ENCODE measurements around the gene TTC22. TPM values are rescaled to one million over a fixed set of nuclear protein-coding genes. Genes with fewer than 3 reads are reported as not detected.

TTC22 gene
- total RNA-seq, 4 donors from 2014 or later = 0.93 to 7.3 (median 1.0) TPM; not detected in 1

DNA sequence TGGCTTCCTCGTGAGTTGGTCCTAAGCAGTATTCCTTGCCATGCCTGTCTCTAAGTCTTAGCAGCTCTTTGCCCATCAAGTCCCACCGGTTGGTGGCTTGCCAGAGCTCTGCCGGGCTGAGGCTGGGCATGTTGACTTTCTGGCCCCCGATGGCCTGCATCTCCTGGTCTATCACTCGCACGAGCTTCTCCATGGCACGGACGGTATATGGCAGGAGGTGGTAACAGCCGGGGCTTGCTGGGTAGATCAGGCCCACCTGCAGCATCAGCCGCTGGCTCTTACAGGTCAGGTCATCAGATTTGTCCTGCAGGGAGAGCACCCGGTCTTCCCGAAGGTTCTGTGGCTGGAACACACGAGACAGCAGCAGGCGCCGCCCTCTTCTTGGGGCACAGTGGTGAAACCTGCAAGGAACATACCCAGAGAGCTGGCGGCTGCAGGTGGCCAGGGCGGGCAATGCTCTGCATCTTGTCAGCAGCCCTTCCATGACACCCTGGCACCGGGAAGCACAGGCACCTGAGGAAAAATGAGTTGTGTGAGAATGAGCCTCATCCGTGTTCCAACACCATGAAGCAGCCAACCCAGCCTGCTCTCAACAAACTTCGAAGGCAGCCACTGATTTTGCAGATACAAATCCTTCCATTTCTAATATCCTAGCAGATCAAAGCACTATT lies 42.3 kb downstream of the TTC22 start:
- H3K27me3 ChIP-seq = no peaks in the 10 kb centered on the region
- 78 to 81% methylated on average over 2 of the region's 20 CpGs for WGBS, 2 donors (ENCODE audit: low coverage in 1 of 2)
- H3K4me1 ChIP-seq = peaks cover 0 to 12% (median 7%) of the 10 kb centered on the region in 3 donors
- H3K27ac ChIP-seq = no peak overlapping the region
- no peak overlapping the region for H3K4me3 ChIP-seq
- no peaks in the 10 kb centered on the region for H3K9me3 ChIP-seq
- TF ChIP-seq POLR2AphosphoS5 (IDR thresholded peaks at IDR 0.05) (no peak), POLR2A (IDR thresholded peaks at IDR 0.05) (no peak), EP300 (IDR thresholded peaks at IDR 0.05) (no peak)
- TF ChIP-seq, protein P1, sequence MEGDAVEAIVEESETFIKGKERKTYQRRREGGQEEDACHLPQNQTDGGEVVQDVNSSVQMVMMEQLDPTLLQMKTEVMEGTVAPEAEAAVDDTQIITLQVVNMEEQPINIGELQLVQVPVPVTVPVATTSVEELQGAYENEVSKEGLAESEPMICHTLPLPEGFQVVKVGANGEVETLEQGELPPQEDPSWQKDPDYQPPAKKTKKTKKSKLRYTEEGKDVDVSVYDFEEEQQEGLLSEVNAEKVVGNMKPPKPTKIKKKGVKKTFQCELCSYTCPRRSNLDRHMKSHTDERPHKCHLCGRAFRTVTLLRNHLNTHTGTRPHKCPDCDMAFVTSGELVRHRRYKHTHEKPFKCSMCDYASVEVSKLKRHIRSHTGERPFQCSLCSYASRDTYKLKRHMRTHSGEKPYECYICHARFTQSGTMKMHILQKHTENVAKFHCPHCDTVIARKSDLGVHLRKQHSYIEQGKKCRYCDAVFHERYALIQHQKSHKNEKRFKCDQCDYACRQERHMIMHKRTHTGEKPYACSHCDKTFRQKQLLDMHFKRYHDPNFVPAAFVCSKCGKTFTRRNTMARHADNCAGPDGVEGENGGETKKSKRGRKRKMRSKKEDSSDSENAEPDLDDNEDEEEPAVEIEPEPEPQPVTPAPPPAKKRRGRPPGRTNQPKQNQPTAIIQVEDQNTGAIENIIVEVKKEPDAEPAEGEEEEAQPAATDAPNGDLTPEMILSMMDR (IDR thresholded peaks at IDR 0.05) = no peak
- H3K36me3 ChIP-seq = peaks cover 0 to 44% of the 10 kb centered on the region in 2 donors
- ATAC-seq = no peak

DNA sequence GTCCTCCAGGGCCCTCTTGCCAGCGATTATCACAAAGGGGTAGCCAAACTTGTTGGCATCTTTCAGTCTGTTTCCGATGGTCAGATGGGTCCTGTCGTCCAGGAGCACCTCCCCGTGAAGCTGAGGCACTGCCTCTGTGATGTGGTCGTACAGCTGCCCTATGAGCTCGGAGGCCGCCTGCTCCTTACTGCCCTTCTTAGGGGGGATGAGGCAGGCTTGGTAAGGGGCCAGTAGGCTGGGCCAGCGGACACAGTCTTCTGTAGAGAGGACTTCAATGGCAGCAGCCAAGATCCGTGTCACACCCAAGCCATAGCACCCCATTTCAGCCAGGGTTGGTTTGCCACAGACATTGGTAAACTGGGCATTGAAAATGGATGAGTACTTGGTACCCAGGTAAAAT lies 43.3 kb downstream of the TTC22 start:
- 93% methylated on average over 2 of the region's 9 CpGs; no CpG with 5 or more reads in 1 of the 2 donors for WGBS, 2 donors (ENCODE audit: low coverage in 1 of 2)
- Histone ChIP-seq H3K9me3 (no peaks in the 10 kb centered on the region), H3K27ac (no peak overlapping the region), H3K4me1 (peaks cover 0 to 2% (median 0%) of the 10 kb centered on the region in 3 donors), H3K36me3 (peaks cover 0 to 44% of the 10 kb centered on the region in 2 donors), H3K27me3 (no peaks in the 10 kb centered on the region), H3K4me3 (no peak overlapping the region)
- no peak for ATAC-seq
- TF ChIP-seq, protein P1 (IDR thresholded peaks at IDR 0.05) = no peak
- TF ChIP-seq POLR2AphosphoS5 (IDR thresholded peaks at IDR 0.05) = no peak
- no peak for TF ChIP-seq POLR2A (IDR thresholded peaks at IDR 0.05)
- TF ChIP-seq EP300 (IDR thresholded peaks at IDR 0.05) = no peak

- H3K9me3 ChIP-seq = no peaks in the 10 kb centered on the region
- no peak for ATAC-seq
- peaks cover 0 to 44% of the 10 kb centered on the region in 2 donors for H3K36me3 ChIP-seq
- H3K27me3 ChIP-seq = no peaks in the 10 kb centered on the region
- H3K27ac ChIP-seq = no peak overlapping the region
- no peak overlapping the region for H3K4me3 ChIP-seq
- TF ChIP-seq POLR2A (IDR thresholded peaks at IDR 0.05) (no peak), POLR2AphosphoS5 (IDR thresholded peaks at IDR 0.05) (no peak), EP300 (IDR thresholded peaks at IDR 0.05) (no peak)
- TF ChIP-seq, protein P1 (IDR thresholded peaks at IDR 0.05) = no peak
- WGBS, 2 donors (ENCODE audit: low coverage in 1 of 2) = 60 to 80% methylated on average over 1 to 2 of the region's 25 CpGs
- H3K4me1 ChIP-seq = no peaks in the 10 kb centered on the region
Observed at GRCh38 chr1:54754486-54755285, 46.4 kb downstream of the TTC22 start.

DNA sequence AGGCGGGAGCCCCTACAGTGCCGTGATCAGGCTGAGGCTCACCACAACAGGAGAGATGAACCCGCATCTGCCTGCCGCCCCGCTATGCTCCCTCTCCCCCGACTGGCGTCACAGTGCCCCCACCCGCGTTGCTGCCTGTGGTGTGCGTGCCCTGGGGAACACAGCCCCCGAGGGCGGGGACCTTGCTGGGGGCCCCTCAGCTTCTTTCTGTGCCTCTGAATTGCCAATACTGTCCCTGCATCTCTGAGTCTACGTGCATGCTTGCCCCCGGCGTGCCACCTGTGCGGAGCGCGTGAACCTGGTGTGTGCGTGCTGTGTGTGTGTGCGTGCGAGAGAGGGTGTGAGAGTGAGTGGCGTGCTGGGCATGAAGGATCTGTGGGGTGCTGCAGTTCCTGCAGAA lies 47.1 kb downstream of the TTC22 start:
- TF ChIP-seq, protein P1 (IDR thresholded peaks at IDR 0.05) = no peak
- no peak for TF ChIP-seq POLR2AphosphoS5 (IDR thresholded peaks at IDR 0.05)
- TF ChIP-seq POLR2A (IDR thresholded peaks at IDR 0.05) = no peak
- TF ChIP-seq EP300 (IDR thresholded peaks at IDR 0.05) = no peak
- Histone ChIP-seq H3K4me3 (no peak overlapping the region), H3K27me3 (no peaks in the 10 kb centered on the region), H3K36me3 (peaks cover 0 to 39% of the 10 kb centered on the region in 2 donors), H3K9me3 (no peaks in the 10 kb centered on the region), H3K4me1 (no peaks in the 10 kb centered on the region), H3K27ac (no peak overlapping the region)
- 90 to 98% methylated on average over 2 to 7 of the region's 22 CpGs for WGBS, 2 donors (ENCODE audit: low coverage in 1 of 2)
- ATAC-seq = no peak
